Activated CD8-positive, alpha-beta memory T cell treated with anti-CD3 and anti-CD28 coated beads, Interleukin-2, amount 10 ng/mL, durations not matched to agents 7 days and 5 days (primary cell): ENCODE measurements around the gene TIE1. TPM values are rescaled to one million over a fixed set of nuclear protein-coding genes. Genes with fewer than 3 reads are reported as not detected.

Experiments used
- ATAC-seq: fragments of 150-1000 bp; cut with Tn5 transposase; one replicate; pipeline ENCODE4 v1.10.0; 2021; ENCODE audit warnings: moderate library complexity
- CTCF ChIA-PET: fragments of 350-600 bp; sonication (Branson Sonifier 250); formaldehyde crosslinking; loops from one replicate; lab custom pipeline; 2021; ENCODE audit warnings: antibody characterized with exemption; lab: Charles Lee
- DNase-seq: peaks from one replicate; pipeline ENCODE4 v3.0.0-alpha.2; 2020
- H3K27ac Mint-ChIP-seq: one replicate; pipeline ENCODE4 v1.8.0; 2021; ENCODE audit warnings: mild to moderate bottlenecking, mixed read lengths
- H3K27me3 Mint-ChIP-seq: one replicate; pipeline ENCODE4 v1.8.0; 2021; ENCODE audit warnings: mixed read lengths
- H3K36me3 Mint-ChIP-seq: one replicate; pipeline ENCODE4 v1.8.0; 2021; ENCODE audit warnings: mild to moderate bottlenecking, mixed read lengths
- H3K4me1 Mint-ChIP-seq: one replicate; pipeline ENCODE4 v1.8.0; 2021; ENCODE audit warnings: mixed read lengths
- H3K4me3 Mint-ChIP-seq: one replicate; pipeline ENCODE4 v1.8.0; 2021; ENCODE audit warnings: mild to moderate bottlenecking, moderate library complexity, mixed read lengths
- H3K9me3 Mint-ChIP-seq: one replicate; pipeline ENCODE4 v1.8.0; 2022; ENCODE audit warnings: low read depth, mixed read lengths
- total RNA-seq, 2 experiments: library from RNA; stranded (reverse); gene quantifications; one replicate each; pipeline ENCODE4 v1.2.3, GENCODE V29; 2021

Gene TIE1
- total RNA-seq, 2 experiments from 2014 or later, result 0.55 to 1.9 TPM

DNA sequence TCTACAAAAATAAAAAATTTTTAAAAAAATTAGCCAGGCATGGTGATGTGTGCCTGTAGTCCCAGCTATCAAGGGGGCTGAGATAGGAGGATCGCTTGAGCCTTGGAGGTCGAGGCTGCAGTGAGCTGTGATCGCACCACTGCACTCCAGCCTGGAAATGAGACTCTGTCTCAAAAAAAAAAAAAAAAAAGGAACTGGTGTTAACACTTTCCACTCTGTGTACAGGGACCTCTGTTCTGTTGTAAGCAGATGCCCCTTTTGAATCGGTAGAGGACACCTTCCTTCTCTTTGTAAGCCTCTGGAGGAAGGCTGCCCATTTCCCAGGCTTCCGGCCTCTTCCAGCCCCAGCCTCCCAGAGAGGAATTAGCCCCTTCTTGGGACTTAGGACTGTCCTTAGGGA, 8.1 kb upstream of the TIE1 start:
- H3K9me3 Mint-ChIP-seq, result no peaks in the 10 kb centered on the region
- no peak overlapping the region for H3K27ac Mint-ChIP-seq
- DNase-seq, result no peak
- no peaks in the 10 kb centered on the region for H3K36me3 Mint-ChIP-seq
- peaks cover 4% of the 10 kb centered on the region for H3K27me3 Mint-ChIP-seq
- no peak overlapping the region for H3K4me3 Mint-ChIP-seq
- CTCF ChIA-PET, result interaction anchor here (1.5 kb wide), 1 partner anchor 18 kb away, joined by 3 read pairs; no protein-coding TSS in a partner anchor
- ATAC-seq, result no peak
- peaks cover 20% of the 10 kb centered on the region for H3K4me1 Mint-ChIP-seq

DNA sequence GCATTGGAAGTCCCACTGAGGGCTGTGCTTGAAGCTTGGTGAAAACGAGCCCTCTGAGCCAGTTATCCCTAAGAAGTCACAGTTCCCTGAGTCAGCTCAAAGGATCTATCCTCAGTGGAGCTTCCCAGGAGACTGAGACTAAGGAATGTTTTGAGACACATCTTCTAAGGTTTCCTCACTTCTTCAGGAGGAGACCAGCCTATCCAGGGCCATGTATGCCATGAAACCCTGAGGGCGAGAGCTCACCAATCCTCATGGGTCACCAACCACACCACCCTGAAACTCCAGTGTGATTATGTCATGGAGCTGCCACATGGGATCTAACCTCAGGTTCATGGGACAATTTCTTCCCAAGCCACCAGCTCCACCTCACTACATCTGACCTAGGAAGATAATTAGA, 7.6 kb upstream of the TIE1 start:
- Mint-ChIP-seq H3K9me3 (no peaks in the 10 kb centered on the region), H3K4me1 (peaks cover 20% of the 10 kb centered on the region), H3K4me3 (no peak overlapping the region), H3K27me3 (no peaks in the 10 kb centered on the region), H3K36me3 (no peaks in the 10 kb centered on the region), H3K27ac (no peak overlapping the region)
- CTCF ChIA-PET, result no interaction called here
- DNase-seq (no peak), ATAC-seq (no peak)

DNA sequence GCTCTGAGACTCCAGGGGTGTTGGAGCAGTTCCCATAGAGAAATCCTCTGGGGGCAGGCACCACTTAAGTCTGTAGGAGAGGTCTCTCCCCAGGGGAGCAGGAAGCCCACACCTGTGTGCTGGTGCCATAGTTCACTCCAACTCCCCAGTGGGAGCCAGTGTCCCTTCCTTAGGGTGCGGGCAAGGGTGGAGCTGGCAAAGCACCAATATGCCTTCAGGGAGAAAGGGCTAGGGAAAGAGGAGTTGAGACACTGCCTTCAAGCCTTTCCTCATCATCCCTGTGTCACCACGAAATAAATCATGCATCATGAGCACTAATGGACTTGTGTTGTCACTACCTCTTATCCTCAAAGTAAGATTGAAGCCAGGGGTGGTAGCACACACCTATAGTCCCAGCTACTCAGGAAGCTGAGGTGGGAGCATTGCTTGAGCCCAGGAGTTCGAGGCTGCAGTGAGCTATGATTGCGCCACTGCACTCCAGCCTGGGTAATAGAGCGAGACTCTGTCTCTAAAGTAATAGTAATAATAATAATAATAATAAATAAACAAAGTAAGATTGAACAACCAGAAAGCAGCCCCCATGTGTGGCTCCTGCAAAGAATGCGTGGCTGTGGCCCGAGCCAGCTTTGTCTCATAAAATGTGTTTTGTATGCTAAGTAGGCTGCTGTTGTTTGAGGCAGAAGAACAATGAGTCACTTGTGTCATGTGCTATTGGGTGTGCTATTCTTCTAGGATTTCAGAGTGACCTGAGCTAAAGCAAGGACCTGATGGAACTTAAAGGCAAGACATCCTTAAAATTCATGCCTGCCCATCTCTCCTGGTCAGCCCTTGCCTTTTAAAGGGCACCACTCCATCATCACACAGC, 6.7 kb upstream of the TIE1 start:
- H3K9me3 Mint-ChIP-seq, result no peaks in the 10 kb centered on the region
- no peak overlapping the region for H3K4me3 Mint-ChIP-seq
- no peak for ATAC-seq
- no peaks in the 10 kb centered on the region for H3K27me3 Mint-ChIP-seq
- H3K4me1 Mint-ChIP-seq, result peaks cover 20% of the 10 kb centered on the region
- no peak overlapping the region for H3K27ac Mint-ChIP-seq
- no peaks in the 10 kb centered on the region for H3K36me3 Mint-ChIP-seq
- no peak for DNase-seq
- CTCF ChIA-PET, result no interaction called here

DNA sequence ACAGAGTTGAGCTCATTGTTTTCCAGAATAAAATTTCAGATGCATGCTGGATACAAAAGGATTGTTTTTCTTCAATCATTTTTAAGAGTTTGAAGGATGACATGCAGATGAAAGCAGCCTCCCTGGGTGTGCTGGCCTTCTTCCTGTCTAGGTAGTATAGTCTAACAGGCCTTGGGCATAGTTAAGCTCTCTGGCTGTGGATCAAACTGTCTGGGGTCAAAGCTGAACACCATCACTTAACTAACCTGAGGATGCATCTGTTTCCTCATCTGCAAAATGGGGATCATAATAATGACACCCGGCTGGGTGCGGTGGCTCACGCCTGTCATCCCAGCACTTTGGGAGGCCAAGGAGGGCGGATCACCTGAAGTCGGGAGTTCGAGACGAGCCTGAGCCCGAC, 6.0 kb upstream of the TIE1 start:
- CTCF ChIA-PET, result interaction anchor here (0.9 kb wide), 1 partner anchor 120 kb away, joined by 3 read pairs; no protein-coding TSS in a partner anchor

DNA sequence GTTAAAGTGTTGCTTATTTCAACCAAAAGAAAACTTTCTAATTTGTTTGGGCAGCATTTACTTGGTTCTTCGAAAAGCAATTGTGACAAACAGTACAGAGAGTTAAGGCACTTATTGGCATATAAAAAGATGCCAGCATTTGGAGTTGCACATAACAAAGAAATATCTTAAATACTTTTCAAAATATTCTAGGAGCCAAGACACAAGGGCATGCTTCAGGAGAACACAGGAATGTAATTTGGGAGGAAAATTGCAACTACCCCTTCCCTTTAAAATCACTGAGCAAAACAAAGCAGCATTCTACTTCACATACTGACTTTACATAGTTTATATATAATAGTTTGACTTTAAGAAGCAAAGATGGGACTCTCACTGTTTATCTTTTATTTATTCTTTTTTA, 4.6 kb upstream of the TIE1 start:
- no peak overlapping the region for H3K4me3 Mint-ChIP-seq
- CTCF ChIA-PET, result interaction anchor here (0.8 kb wide), 1 partner anchor 12 kb away, joined by 3 read pairs; no protein-coding TSS in a partner anchor
- H3K36me3 Mint-ChIP-seq, result no peaks in the 10 kb centered on the region
- H3K4me1 Mint-ChIP-seq, result peaks cover 20% of the 10 kb centered on the region
- no peaks in the 10 kb centered on the region for H3K9me3 Mint-ChIP-seq
- DNase-seq, result no peak
- peak overlapping the region; percentile 69 for H3K27ac Mint-ChIP-seq
- ATAC-seq, result no peak
- H3K27me3 Mint-ChIP-seq, result no peaks in the 10 kb centered on the region

More for the DNA sequence above, 6.0 kb upstream of the TIE1 start:
- no peaks in the 10 kb centered on the region for H3K36me3 Mint-ChIP-seq
- H3K9me3 Mint-ChIP-seq, result no peaks in the 10 kb centered on the region
- H3K4me3 Mint-ChIP-seq, result no peak overlapping the region
- no peaks in the 10 kb centered on the region for H3K27me3 Mint-ChIP-seq
- H3K27ac Mint-ChIP-seq, result no peak overlapping the region
- H3K4me1 Mint-ChIP-seq, result peaks cover 20% of the 10 kb centered on the region
- DNase-seq (no peak), ATAC-seq (no peak)

DNA sequence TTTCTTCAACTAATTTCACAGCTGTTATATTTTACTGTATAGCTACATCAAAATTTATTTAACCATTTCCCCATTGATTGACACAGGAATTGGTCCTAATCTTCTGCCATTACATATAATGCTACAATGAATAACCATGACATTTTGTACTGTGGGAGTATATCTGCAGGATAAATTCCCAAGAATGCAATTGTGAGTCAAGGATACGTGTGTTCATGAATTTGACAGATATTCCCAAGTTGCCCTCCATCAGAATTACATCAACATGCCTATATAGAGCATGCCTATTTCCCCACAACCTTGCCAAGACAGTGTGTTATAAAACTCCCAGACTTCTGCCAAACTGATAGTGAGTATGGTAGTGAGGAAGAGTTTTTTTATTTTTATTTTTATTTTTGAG, 2.7 kb upstream of the TIE1 start:
- no peak for ATAC-seq
- peaks cover 20% of the 10 kb centered on the region for H3K4me1 Mint-ChIP-seq
- no peaks in the 10 kb centered on the region for H3K27me3 Mint-ChIP-seq

DNA sequence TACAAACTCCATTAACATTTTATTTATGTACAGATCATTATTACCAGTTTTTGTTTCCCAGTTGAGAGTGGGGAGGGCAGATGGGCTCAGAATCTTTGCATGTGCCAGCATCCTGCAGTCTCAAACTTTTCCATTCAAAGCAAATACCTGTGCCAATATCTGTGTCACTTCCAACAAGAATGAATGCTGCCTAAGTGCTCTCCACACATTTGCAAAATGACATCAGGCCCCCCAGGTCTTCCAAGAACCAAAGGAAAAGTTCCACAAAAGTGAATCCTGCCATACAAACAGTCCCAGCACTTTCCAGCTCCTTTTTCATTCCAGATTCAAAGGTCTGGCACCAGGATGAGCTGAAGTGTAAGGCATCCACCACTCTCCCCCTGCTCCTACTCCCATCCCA, 1.7 kb upstream of the TIE1 start:
- CTCF ChIA-PET, result no interaction called here
- Mint-ChIP-seq H3K27me3 (no peaks in the 10 kb centered on the region), H3K4me1 (peaks cover 20% of the 10 kb centered on the region), H3K36me3 (no peaks in the 10 kb centered on the region), H3K9me3 (no peaks in the 10 kb centered on the region), H3K27ac (no peak overlapping the region), H3K4me3 (no peak overlapping the region)
- DNase-seq (no peak), ATAC-seq (no peak)

More for the DNA sequence above, 2.7 kb upstream of the TIE1 start:
- Mint-ChIP-seq H3K4me3 (no peak overlapping the region), H3K9me3 (no peaks in the 10 kb centered on the region), H3K27ac (no peak overlapping the region), H3K36me3 (no peaks in the 10 kb centered on the region)
- CTCF ChIA-PET, result no interaction called here
- no peak for DNase-seq

DNA sequence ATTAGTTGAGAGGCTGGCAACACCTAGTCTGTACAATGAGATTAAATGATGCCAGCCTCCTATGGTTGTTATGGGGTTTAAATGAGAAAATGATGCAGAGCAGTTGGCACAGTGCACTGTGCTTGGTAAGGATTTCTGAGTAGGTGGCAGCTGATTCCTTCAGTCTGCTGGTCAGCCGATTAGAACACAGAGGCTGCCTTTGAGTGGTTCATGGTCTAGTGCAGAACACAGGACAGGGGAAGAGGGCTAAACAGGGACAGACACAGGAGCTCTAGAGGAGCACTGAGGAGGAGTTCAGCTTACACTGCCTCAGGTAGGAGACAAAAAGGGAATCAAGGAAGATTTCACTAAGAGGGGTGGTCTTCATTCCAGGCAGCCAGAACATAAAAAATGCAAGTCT, 1.4 kb downstream of the TIE1 start:
- H3K27ac Mint-ChIP-seq, result no peak overlapping the region
- no peak overlapping the region for H3K4me3 Mint-ChIP-seq
- CTCF ChIA-PET, result no interaction called here
- H3K4me1 Mint-ChIP-seq, result no peaks in the 10 kb centered on the region
- DNase-seq, result no peak
- no peaks in the 10 kb centered on the region for H3K27me3 Mint-ChIP-seq
- no peaks in the 10 kb centered on the region for H3K9me3 Mint-ChIP-seq
- ATAC-seq, result no peak
- no peaks in the 10 kb centered on the region for H3K36me3 Mint-ChIP-seq

DNA sequence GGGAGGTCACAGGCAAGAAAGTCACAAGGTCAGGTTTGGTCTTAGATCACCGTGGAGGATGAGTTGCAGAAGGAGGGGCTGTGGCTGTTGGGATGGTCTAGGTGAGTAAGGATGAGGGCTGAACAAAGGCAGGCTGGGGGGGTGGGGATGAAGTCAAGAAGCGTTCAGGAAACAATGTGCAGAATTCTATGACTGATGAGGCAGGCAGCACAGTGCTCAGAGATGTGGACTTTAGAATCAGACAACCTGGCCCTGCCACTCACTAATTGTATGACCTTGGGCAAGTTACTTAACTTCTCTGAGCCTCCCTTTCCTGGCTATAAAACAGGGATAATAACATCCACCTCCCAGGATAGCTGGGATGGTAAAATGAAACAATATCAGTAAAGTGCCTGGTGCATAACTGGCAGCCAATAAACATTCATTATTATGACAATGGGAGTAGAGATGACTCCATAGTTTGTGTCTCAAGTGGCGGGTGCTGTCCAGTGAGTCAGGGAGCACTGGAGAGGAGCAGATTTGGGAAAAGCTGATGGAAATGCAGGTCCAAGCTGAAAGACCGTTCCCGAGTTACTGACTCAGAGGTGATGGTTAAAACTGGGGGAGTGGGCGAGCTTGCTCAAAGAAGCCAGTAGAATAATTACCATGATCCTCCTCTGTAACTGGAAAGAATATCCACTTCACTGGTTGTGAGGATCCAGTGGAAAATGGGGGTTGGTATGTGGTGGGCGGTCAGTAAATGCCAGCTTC, 2.1 kb downstream of the TIE1 start:
- Mint-ChIP-seq H3K4me1 (no peaks in the 10 kb centered on the region), H3K4me3 (no peak overlapping the region), H3K9me3 (no peaks in the 10 kb centered on the region), H3K27me3 (no peaks in the 10 kb centered on the region), H3K36me3 (no peaks in the 10 kb centered on the region), H3K27ac (no peak overlapping the region)
- no peak for DNase-seq
- no peak for ATAC-seq
- CTCF ChIA-PET, result no interaction called here

DNA sequence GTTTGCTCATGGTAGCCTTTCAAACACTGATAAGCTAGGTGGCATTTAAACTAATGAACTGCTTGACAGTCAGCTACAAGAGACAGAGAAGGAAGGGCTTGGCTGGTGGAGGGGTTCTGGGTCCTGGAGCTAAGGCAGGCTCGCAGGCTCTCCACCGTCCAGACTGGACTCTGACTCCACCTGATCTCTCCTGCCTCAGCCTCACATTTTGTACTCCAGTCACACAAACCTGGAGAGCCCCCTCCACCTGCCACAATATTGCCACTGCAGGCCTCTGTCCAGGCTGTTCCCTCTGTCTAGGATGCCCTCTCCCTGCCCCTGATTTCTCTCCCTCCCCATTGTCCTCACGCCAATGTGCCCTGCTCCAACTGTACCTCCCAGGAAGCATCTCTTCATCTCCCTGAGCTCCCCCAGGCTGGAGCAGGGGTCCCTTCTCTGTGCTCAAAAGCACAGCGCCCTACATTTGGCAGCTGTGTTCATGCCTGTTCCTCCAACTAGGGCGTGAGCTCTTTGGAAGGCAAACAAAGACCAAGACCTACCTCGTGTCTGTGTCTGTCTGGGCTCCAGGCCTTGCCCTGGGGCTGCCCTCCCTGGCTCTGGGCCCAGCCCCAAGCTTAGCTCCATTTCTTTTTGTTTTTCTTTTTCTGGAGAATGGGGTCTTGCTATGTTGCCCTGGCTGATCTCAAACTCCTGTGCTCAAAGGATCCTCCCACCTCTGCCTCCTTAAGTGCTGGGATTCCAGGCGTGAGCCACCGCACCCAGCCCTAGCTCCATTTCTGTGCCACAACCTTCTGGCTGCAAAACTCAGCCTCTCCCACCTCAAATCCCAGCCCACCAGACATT, 2.9 kb downstream of the TIE1 start:
- Mint-ChIP-seq H3K36me3 (no peaks in the 10 kb centered on the region), H3K4me3 (no peak overlapping the region), H3K27ac (no peak overlapping the region), H3K27me3 (no peaks in the 10 kb centered on the region), H3K9me3 (no peaks in the 10 kb centered on the region), H3K4me1 (no peaks in the 10 kb centered on the region)
- no peak for ATAC-seq
- no peak for DNase-seq
- CTCF ChIA-PET, result no interaction called here

DNA sequence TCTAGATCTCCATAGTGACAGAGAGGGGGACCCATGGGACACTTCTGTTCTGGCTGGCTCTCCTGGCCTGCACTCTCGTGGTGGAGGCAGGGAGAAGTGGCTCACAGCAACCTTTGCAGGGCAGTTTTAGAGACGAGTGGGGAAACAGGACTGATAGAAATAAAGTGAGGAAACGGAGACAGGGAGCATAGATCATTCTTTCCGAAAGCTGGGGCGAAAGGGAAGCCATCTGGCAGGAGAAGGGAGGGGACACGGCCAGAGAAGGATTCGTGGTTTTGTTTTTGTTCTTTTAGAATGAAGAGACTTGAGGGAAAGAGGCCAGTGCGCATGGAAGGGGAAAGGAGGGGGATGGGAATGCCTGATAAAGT, 3.5 kb downstream of the TIE1 start:
- ATAC-seq (no peak), DNase-seq (no peak)
- Mint-ChIP-seq H3K4me1 (no peaks in the 10 kb centered on the region), H3K27me3 (no peaks in the 10 kb centered on the region), H3K36me3 (no peaks in the 10 kb centered on the region), H3K9me3 (no peaks in the 10 kb centered on the region), H3K27ac (no peak overlapping the region), H3K4me3 (no peak overlapping the region)
- CTCF ChIA-PET, result no interaction called here

DNA sequence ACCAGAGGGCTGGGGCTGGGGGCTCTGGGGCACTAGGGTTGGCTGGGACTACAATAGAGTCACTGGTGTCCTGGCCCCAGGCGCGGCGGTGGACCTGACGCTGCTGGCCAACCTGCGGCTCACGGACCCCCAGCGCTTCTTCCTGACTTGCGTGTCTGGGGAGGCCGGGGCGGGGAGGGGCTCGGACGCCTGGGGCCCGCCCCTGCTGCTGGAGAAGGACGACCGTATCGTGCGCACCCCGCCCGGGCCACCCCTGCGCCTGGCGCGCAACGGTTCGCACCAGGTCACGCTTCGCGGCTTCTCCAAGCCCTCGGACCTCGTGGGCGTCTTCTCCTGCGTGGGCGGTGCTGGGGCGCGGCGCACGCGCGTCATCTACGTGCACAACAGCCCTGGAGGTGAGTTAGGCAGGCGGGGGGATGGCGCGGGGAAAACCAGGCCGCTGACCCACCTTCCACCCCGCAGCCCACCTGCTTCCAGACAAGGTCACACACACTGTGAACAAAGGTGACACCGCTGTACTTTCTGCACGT, 4.1 kb downstream of the TIE1 start:
- Mint-ChIP-seq H3K27me3 (no peaks in the 10 kb centered on the region), H3K9me3 (no peaks in the 10 kb centered on the region), H3K4me1 (no peaks in the 10 kb centered on the region), H3K4me3 (no peak overlapping the region), H3K36me3 (no peaks in the 10 kb centered on the region), H3K27ac (no peak overlapping the region)
- ATAC-seq (no peak), DNase-seq (no peak)
- CTCF ChIA-PET, result no interaction called here

DNA sequence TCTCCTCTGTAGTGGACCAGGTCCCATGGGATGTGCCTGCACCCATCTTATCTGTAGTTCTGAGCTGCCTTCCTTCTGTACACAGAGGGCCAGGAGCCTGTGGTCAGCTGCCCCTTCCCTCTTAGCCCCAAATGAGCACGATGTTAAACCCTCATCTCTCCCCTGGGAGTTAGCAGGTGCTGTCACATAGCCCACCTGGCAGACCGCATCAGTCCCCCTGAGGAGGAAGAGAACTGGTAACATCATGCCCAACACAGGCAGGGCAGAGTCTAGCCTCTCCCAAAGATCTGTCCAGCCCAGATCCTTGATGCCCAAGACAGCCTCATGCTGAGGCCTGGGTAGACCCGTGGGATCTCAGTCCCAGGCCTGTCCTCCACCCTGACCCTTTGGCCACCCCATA, 4.7 kb downstream of the TIE1 start:
- CTCF ChIA-PET, result no interaction called here
- H3K4me3 Mint-ChIP-seq, result no peak overlapping the region
- H3K36me3 Mint-ChIP-seq, result no peaks in the 10 kb centered on the region
- ATAC-seq (no peak), DNase-seq (no peak)
- no peaks in the 10 kb centered on the region for H3K4me1 Mint-ChIP-seq
- no peak overlapping the region for H3K27ac Mint-ChIP-seq
- H3K27me3 Mint-ChIP-seq, result no peaks in the 10 kb centered on the region
- no peaks in the 10 kb centered on the region for H3K9me3 Mint-ChIP-seq
